GM21825 (cell line): ENCODE results near the gene CNN2.

Experiments
- ATAC-seq: cut with Tn5 transposase; IDR thresholded peaks from one replicate; pipeline ENCODE4 v1.9.1; 2021; ENCODE audit warnings: mild to moderate bottlenecking, moderate library complexity; ENCODE audit not compliant: unreplicated experiment

The CNN2 gene

DNA sequence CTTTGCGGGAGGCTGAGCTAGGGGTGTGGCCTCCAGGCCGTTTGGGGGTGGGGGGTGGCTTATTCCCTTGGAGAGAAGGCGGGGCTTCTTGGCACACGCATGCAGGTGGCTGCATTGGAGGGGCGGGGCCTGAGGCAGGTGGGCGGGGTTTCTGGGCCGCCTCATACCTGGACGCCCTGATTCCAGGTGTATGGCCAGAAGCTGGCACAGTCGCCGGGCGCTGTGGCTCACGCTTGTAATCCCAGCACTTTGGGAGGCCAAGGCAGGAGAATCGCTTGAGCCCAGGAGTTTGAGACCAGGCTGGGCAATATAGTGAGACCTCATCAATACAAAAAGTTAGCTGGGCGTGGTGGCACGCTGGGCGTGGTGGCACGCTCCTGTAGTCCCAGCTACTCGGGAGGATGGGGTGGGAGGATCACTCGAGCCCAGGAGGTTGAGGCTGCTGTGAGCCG is 21.3 kb downstream of the CNN2 start:
- no peak for ATAC-seq

DNA sequence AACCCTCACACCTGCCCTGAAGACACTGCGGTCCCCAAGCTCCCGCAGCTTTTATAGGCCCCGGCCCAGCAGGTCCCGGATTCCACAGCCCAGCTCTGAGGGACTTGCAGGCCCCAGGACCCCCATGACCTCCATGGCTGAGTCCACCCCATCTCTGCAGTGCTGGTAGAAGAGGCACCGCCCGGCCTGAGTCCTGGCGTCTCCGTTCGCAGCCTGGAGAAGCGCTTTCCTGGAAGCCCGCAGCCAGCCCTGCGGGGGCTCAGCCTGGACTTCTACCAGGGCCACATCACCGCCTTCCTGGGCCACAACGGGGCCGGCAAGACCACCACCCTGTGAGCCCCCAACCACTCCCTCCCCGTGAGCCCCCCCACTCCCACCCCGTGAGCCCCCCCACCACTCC is 22.7 kb downstream of the CNN2 start:
- no peak for ATAC-seq

DNA sequence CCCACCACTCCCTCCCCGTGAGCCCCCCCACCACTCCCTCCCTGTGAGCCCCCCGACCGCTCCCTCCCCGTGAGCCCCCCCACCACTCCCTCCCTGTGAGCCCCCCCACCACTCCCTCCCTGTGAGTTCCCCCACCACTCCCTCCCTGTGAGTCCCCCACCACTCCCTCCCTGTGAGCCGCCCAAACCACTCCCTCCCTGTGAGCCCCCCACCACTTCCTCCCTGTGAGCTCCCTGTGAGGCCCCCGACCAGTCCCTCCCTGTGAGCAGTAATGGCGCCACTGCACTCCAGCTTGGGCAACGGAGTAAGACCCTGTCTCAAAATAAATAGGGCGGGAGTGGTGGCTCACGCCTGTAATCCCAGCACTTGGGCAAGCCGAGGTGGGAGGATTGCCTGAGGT is 23.4 kb downstream of the CNN2 start:
- no peak for ATAC-seq

DNA sequence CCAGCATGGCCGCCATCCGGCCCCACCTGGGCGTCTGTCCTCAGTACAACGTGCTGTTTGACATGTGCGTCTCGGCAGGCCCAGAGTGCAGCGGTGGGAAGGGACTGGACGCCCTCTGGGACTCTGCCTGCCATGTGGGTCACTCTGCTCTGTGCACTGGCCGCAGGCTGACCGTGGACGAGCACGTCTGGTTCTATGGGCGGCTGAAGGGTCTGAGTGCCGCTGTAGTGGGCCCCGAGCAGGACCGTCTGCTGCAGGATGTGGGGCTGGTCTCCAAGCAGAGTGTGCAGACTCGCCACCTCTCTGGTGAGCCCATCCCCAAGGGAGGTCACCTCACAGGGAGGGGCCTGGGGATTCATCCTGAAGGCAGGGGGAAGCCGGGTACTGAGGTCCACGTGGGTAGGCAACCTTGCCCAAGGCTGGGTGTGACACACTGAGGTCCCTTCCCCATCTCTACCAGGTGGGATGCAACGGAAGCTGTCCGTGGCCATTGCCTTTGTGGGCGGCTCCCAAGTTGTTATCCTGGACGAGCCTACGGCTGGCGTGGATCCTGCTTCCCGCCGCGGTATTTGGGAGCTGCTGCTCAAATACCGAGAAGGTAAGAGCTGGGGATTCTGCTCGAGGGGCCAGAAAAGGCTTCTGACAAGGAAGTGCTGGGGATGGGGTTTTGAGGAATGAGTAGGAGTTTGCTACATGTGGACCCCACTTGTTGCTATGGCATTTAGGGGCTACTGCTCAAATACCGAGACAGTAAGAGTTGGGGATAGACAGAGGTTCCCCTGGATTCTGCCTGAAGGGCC is 24.8 kb downstream of the CNN2 start:
- ATAC-seq, result no peak

DNA sequence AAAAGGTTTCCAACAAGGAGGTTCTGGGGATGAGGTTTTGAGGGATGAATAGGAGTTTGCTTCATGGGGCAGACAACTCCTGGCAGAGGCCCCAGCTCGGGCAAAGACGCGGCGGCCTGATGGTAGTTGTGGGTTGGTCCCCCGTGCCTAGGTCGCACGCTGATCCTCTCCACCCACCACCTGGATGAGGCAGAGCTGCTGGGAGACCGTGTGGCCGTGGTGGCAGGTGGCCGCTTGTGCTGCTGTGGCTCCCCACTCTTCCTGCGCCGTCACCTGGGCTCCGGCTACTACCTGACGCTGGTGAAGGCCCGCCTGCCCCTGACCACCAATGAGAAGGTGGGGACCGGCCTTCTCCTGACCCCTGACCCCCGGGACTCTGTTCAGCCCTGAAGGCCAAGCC is 25.4 kb downstream of the CNN2 start:
- no peak for ATAC-seq

DNA sequence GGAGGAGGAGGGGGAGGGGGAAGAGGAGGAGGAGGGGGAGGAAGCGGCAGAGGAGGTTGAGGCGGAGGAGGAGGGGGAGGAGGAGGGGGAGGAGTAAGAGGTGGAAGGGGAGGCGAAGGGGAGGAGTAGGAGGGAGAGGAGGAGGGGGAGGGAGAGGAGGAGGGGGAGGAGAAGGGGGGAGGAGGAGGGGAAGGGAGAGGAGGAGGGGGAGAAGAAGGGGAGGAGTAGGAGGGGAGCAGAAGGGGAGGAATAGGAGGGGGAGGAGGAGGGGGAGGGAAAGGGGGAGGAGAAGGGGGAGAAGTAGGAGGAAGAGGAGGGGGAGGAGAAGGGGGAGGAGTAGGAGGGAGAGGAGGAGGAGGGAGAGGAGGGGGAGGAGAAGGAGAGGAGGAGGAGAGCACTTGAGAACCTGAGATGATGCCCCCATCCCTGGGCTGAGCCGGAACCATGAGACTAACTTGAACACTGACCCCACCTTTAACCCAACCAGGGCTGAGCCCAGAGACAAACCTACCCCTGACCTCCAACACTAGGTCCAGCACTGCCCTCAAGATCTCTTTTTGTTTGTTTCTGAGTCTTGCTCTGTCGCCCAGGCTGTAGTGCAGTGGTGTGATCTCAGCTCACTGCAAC is 26.1 kb downstream of the CNN2 start:
- no peak for ATAC-seq

DNA sequence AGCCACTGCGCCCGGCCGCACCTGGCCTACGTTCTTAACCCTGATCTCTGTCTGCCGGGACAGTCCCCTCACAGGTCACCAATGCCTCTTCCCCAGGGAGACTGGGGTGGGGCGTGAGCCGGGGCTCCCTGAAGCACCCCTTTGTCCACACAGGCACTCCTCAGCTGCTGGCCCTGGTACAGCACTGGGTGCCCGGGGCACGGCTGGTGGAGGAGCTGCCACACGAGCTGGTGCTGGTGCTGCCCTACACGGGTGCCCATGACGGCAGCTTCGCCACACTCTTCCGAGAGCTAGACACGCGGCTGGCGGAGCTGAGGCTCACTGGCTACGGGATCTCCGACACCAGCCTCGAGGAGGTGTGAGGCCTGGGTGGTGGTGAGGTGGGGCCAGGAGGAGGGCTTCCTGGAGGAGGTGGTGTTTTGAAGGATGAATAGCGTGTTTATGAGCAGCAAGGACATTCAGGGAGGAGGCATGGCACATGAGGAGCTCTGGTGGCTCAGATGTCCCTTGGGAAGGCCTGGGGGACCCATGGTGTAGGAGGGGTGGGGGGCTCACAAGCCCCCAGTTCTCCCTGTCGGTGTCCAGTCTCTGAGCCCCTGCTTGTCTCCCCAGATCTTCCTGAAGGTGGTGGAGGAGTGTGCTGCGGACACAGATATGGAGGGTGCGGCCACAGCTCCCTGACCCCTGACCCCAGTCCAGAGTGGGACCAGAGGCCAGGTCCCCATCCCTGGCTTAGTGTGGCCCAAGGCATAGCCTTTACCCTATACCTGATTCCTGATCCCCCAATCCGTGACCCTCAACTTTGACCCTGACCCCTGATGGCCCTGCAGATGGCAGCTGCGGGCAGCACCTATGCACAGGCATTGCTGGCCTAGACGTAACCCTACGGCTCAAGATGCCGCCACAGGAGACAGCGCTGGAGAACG is 27.0 kb downstream of the CNN2 start:
- ATAC-seq, result no peak

DNA sequence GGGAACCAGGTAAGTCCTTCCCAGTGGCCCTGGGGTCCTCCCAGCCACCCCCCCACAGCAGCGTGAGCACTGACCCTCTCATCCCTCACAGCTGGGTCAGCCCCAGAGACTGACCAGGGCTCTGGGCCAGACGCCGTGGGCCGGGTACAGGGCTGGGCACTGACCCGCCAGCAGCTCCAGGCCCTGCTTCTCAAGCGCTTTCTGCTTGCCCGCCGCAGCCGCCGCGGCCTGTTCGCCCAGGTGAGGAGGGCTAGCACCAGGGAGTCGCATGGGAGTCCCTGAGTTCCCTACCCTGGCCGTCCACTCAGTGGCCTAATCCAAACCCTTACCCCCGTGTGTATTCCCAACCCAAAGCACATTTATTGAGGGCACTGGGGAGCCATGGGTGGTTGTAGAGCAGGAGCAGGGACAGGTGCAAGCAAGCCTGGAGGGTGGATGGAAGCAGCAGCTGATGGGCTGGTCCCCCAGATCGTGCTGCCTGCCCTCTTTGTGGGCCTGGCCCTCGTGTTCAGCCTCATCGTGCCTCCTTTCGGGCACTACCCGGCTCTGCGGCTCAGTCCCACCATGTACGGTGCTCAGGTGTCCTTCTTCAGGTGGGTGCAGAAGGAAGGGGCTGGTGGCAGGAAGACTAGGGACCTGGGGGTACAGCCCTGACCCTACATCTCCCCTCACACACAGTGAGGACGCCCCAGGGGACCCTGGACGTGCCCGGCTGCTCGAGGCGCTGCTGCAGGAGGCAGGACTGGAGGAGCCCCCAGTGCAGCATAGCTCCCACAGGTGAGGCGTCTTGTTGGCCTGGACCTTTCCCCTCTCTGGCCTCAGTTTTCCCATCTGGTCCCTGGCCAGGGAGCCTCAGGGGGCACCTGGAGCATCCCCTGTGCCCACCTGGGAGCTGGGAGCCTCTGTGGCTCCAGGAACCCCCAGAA is 28.0 kb downstream of the CNN2 start:
- no peak for ATAC-seq

DNA sequence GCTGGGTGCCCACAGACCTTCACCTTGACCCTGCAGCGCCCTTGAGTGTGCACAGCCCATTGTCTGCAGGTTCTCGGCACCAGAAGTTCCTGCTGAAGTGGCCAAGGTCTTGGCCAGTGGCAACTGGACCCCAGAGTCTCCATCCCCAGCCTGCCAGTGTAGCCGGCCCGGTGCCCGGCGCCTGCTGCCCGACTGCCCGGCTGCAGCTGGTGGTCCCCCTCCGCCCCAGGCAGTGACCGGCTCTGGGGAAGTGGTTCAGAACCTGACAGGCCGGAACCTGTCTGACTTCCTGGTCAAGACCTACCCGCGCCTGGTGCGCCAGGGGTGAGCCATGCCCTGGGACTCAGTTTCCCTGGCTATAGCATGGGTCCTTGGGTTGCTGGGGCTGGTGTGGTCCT is 28.6 kb downstream of the CNN2 start:
- ATAC-seq, result no peak

DNA sequence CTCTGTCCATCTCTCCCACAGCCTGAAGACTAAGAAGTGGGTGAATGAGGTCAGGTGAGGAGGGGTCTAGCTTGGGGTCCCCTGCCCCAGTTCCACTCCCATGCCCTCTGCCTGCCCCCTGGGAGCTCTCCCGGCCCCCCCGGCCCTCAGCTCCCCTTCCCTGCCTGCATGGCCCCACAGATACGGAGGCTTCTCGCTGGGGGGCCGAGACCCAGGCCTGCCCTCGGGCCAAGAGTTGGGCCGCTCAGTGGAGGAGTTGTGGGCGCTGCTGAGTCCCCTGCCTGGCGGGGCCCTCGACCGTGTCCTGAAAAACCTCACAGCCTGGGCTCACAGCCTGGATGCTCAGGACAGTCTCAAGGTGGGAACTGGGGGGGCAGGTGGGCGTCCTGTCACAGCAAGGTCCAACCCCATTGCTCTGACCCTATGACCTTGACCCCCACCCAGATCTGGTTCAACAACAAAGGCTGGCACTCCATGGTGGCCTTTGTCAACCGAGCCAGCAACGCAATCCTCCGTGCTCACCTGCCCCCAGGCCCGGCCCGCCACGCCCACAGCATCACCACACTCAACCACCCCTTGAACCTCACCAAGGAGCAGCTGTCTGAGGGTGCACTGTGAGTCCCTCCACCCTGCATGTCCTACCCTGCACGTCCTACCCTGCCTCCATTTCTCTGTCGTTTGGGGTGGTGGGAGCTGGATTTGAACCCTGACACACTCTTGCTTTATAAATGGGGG is 29.6 kb downstream of the CNN2 start:
- no peak for ATAC-seq

DNA sequence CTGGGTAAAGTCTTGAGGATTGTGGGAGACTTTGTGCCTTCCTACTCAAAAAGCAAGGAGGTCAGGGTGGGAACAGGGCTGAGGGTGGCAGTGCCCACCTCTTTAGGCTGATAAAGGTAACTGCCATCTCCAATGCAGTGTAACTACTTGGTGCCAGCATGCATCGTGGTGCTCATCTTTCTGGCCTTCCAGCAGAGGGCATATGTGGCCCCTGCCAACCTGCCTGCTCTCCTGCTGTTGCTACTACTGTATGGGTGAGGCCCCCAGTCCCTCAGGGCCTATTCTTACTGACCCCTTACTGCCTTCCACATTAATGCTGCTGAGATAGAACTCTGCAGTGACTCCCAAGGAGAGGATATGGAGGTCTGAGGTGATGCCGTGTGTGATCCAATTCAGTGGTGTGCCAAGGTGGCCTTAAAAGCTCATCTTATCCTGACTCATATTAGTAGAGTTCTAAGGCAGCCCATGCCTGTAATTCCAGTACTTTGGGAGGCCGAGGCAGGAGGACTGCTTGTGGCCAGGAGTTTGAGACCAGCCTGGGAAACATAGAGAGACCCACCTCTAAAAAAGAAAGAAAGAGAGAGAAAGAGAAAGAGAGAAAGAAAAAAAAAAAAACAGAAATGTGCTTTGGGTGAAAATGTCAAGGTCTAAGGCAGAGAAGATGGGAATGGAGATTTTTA is 30.9 kb downstream of the CNN2 start:
- ATAC-seq, result no peak

DNA sequence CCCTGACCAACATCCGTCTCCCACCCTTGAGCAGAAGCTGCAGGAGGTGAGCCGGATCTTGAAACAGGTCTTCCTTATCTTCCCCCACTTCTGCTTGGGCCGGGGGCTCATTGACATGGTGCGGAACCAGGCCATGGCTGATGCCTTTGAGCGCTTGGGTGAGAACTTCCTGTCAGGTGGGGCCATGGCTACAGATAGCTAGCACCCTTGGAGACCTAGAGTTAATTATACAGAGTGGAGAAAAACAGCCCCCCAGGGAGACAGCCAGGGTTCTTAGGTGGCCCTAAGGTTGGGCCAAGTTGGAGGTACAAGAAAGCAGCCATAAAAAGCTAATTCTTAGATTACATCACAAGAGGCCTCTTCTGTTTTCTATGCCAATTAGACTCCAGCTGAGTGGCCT is 31.7 kb downstream of the CNN2 start:
- ATAC-seq, result no peak

DNA sequence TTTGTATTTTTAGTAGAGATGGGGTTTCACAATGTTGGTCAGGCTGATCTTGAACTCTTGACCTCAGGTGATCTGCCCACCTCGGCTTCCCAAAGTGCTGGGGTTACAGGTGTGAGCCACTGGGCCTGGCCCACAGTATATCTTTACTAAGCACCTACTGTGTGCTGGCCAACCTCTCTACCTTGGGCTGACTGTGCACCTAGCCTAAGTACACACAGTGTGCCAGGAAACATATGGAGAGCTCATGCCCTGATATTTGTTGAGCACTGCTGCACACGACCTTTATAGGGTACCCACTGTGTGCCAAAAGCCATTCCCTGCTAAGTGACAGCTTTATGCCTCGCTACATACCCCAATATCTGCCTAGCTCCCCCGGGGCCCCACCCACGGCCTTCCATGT is 34.3 kb downstream of the CNN2 start:
- no peak for ATAC-seq

DNA sequence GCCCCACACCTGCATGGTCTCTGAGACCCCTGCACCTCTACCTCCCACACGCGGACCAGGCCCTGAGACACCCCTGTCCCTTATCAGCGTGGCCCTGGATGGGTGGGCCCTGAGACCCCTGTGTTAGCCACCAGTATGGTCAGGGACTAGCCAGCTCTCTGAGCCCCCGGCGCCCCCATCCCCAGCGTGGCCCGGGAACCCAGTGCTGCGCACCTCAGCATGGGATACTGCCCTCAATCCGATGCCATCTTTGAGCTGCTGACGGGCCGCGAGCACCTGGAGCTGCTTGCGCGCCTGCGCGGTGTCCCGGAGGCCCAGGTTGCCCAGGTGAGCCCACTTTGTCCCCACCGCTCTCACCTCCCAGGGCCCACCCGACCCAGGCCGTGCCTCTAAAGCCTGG is 35.6 kb downstream of the CNN2 start:
- ATAC-seq, result no peak

DNA sequence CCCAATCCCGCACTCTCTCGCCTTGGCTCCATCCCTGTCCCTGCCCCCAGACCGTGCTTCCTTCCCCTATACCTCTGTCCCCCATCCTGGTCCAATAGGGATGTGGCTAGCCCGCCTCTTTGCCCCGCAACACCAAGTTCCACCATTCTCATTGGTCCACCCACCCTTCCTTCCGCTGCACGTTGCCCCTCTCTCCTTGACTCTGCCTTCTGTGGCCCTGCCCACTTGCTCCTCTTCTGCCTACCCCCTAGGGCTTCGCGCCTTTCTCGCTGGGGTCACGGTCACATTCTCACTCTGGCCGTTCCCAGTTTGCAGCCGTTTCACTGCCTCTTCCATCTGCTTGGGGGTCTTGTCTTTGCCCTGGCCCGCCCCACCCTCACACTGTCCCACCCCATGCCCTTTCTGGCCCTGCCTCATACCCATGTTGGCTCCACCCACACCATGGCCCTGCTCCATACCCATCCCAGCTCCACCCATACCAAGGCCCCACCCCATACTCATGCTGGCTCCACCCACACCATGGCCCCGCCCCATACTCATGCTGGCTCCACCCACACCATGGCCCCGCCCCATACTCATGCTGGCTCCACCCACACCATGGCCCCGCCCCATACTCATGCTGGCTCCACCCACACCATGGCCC is 36.1 kb downstream of the CNN2 start:
- ATAC-seq, result no peak

DNA sequence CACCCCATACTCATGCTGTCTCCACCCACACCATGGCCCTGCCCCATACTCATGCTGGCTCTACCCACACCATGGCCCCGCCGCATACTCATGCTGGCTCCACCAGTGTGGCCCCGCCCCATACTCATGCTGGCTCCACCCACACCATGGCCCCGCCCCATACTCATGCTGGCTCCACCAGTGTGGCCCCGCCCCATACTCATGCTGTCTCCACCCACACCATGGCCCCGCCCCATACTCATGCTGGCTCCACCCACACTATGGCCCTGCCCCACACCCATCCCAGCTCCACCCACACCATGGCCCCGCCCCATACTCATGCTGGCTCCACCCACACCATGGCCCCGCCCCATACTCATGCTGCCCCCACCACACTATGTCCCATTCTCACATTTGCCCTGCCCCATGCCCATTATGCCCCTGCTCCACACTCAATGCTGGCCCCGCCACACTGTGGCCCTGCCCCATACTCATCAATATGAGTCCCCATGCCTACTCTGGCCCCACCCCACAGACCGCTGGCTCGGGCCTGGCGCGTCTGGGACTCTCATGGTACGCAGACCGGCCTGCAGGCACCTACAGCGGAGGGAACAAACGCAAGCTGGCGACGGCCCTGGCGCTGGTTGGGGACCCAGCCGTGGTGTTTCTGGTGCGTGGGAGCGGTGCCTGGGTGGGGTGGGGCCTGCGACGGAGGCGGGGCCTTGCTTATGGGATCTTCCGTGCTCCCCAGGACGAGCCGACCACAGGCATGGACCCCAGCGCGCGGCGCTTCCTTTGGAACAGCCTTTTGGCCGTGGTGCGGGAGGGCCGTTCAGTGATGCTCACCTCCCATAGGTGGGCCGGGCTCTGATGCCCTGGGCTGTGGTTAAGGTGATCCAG is 36.9 kb downstream of the CNN2 start:
- ATAC-seq, result no peak

DNA sequence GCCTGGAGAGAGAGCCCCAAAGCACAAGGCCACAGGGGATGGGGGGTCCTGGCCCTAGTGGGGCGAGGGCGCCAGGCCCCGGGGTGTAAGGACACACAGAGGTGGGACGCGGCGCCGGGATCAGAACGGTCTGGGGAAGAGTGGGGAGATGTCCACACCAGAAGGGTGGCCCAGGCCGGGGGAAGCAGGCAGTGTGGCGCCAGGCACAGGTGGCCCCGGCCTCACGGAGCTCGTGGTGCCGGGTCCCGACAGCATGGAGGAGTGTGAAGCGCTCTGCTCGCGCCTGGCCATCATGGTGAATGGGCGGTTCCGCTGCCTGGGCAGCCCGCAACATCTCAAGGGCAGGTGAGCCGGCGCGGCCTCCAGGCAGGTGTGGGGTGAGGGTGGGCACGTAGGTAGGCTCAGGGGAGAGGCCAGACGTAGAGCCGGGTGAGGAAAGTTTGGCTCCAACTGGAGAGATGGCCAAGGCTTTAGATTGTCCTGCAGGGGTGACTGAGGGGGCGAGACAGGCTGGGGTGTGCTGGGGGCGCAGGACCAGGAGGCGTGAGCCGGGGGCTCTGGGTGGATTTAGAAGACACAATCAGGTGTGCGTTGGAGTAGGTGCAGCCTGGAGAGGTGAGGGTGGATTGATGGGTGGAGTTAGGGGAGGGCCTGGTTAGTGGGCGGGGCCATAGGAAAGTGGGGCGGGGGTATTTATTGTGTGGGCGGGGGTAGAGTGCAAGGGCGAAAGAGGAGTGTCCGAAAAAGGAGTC is 37.7 kb downstream of the CNN2 start:
- ATAC-seq, result no peak
